Mesenchymal stem cell (in vitro differentiated cells and primary cell): ENCODE measurements around the gene TAB3.

Source experiments
- DNase-seq: peaks from one replicate; pipeline ENCODE4 v3.0.0-alpha.2; 2013
- H2AFZ ChIP-seq: one replicate; pipeline ENCODE4 v1.6.1; 2013; ENCODE audit warnings: low read depth, mild to moderate bottlenecking, control low read depth, inconsistent platforms, low read length, moderate library complexity
- H2AK5ac ChIP-seq: 2 replicates; pipeline ENCODE4 v1.6.1; 2013; ENCODE audit warnings: low read length, moderate library complexity, mild to moderate bottlenecking, inconsistent platforms; ENCODE audit not compliant: severe bottlenecking
- H2BK120ac ChIP-seq: one replicate; pipeline ENCODE4 v1.6.1; 2013; ENCODE audit warnings: low read depth, mild to moderate bottlenecking, inconsistent platforms, low read length, moderate library complexity
- H2BK12ac ChIP-seq, 2 experiments: one replicate each; pipeline ENCODE4 v1.6.1; 2013; ENCODE audit warnings: inconsistent platforms in 2 of 2, low read length in 2 of 2, mild to moderate bottlenecking in 2 of 2, moderate library complexity in 2 of 2, control low read depth in 1 of 2
- H2BK15ac ChIP-seq: one replicate; pipeline ENCODE4 v1.6.1; 2013; ENCODE audit warnings: mild to moderate bottlenecking, low read depth, inconsistent platforms; ENCODE audit not compliant: poor library complexity, severe bottlenecking
- H2BK5ac ChIP-seq: 2 replicates; pipeline ENCODE4 v1.6.1; 2013; ENCODE audit warnings: low read depth, mild to moderate bottlenecking, low read length, control low read depth, inconsistent platforms; ENCODE audit not compliant: poor library complexity, severe bottlenecking
- H3K14ac ChIP-seq, 2 experiments: one replicate each; pipeline ENCODE4 v1.6.1; 2013; ENCODE audit warnings: inconsistent platforms in 2 of 2, low read length in 2 of 2, control low read depth in 1 of 2, mild to moderate bottlenecking in 1 of 2, moderate library complexity in 1 of 2
- H3K18ac ChIP-seq, 2 experiments: one replicate each; pipeline ENCODE4 v1.6.1; 2013; ENCODE audit warnings: inconsistent platforms in 2 of 2, low read length in 2 of 2, control low read depth in 1 of 2, low read depth in 1 of 2, mild to moderate bottlenecking in 1 of 2
- H3K23ac ChIP-seq, 2 experiments: one replicate each; pipeline ENCODE4 v1.6.1; 2013; ENCODE audit warnings: inconsistent platforms in 2 of 2, low read length in 2 of 2, mild to moderate bottlenecking in 2 of 2, moderate library complexity in 2 of 2, control low read depth in 1 of 2
- H3K27ac ChIP-seq: 2 replicates; pipeline ENCODE4 v1.5.1; 2013; ENCODE audit warnings: mild to moderate bottlenecking, moderate library complexity, low read length, control low read depth, inconsistent platforms; ENCODE audit not compliant: poor library complexity, severe bottlenecking
- H3K27me3 ChIP-seq, 2 experiments: 2 replicates each; pipeline versions ENCODE4 v1.6.1 to v1.7.0; 2013; ENCODE audit warnings: low read length in 2 of 2, mild to moderate bottlenecking in 2 of 2, moderate library complexity in 2 of 2, control low read depth in 1 of 2, inconsistent platforms in 1 of 2; ENCODE audit not compliant: control insufficient read depth in 1 of 2, insufficient read depth in 1 of 2
- H3K36me3 ChIP-seq, 2 experiments: 2 replicates each; pipeline versions ENCODE4 v1.6.1 to v1.7.0; 2013; ENCODE audit warnings: low read length in 2 of 2, control low read depth in 1 of 2, inconsistent platforms in 1 of 2, low read depth in 1 of 2, mild to moderate bottlenecking in 1 of 2; ENCODE audit not compliant: insufficient read depth in 2 of 2, control insufficient read depth in 1 of 2
- H3K4ac ChIP-seq, 2 experiments: one replicate each; pipeline ENCODE4 v1.6.1; 2013; ENCODE audit warnings: inconsistent platforms in 2 of 2, low read length in 2 of 2, mild to moderate bottlenecking in 2 of 2, moderate library complexity in 2 of 2, control low read depth in 1 of 2, low read depth in 1 of 2
- H3K4me1 ChIP-seq: 2 replicates; pipeline ENCODE4 v1.6.1; 2013; ENCODE audit warnings: low read depth, low read length, control low read depth; ENCODE audit not compliant: control insufficient read depth, insufficient read depth
- H3K4me2 ChIP-seq: 2 replicates; pipeline ENCODE4 v1.6.1; 2013; ENCODE audit warnings: low read length, mild to moderate bottlenecking, inconsistent platforms; ENCODE audit not compliant: poor library complexity, severe bottlenecking
- H3K4me3 ChIP-seq, 2 experiments: 2 replicates each; pipeline versions ENCODE4 v1.5.1 to v1.7.0; 2013; ENCODE audit warnings: low read length in 2 of 2, mild to moderate bottlenecking in 2 of 2, control low read depth in 1 of 2, low read depth in 1 of 2; ENCODE audit not compliant: insufficient read depth in 1 of 2
- H3K79me1 ChIP-seq: replicated peaks from 2 replicates; pipeline ENCODE4 v1.6.1; 2013; ENCODE audit warnings: mild to moderate bottlenecking, control low read depth, low read length, inconsistent platforms; ENCODE audit not compliant: poor library complexity, severe bottlenecking
- H3K9ac ChIP-seq: 2 replicates; pipeline ENCODE4 v1.7.0; 2013; ENCODE audit warnings: mild to moderate bottlenecking, low read length, moderate library complexity
- H3K9me3 ChIP-seq: 2 replicates; pipeline ENCODE4 v1.7.0; 2013; ENCODE audit warnings: mild to moderate bottlenecking, low read length; ENCODE audit not compliant: control insufficient read depth
- H4K8ac ChIP-seq: one replicate; pipeline ENCODE4 v1.6.1; 2013; ENCODE audit warnings: inconsistent platforms, mild to moderate bottlenecking, low read length, moderate library complexity
- H4K91ac ChIP-seq: one replicate; pipeline ENCODE4 v1.6.1; 2013; ENCODE audit warnings: mild to moderate bottlenecking, low read length, inconsistent platforms
- WGBS: methylation state at CpG from one replicate; pipeline ENCODE4 v1.1.7; 2013; ENCODE audit warnings: mixed read lengths; 5-methylcytosine and 5-hydroxymethylcytosine counted together

TAB3 gene

GRCh38 chrX:30898886-30899285 lies 9.8 kb upstream of the TAB3 start:
- Histone ChIP-seq H3K18ac (no peak overlapping the region), H3K4me1 (no peaks in the 10 kb centered on the region), H3K4me3 (no peak overlapping the region), H2BK120ac (no peak overlapping the region), H3K23ac (no peak overlapping the region), H3K9ac (no peak overlapping the region), H4K8ac (no peak overlapping the region), H3K14ac (no peak overlapping the region), H3K79me1 (no peaks in the 10 kb centered on the region), H4K91ac (no peak overlapping the region), H3K4me2 (no peak overlapping the region), H2BK15ac (no peak overlapping the region), H3K4ac (no peak overlapping the region), H3K27ac (no peak overlapping the region), H2BK12ac (no peak overlapping the region), H3K9me3 (no peaks in the 10 kb centered on the region), H2BK5ac (no peak overlapping the region), H3K36me3 (no peaks in the 10 kb centered on the region), H2AFZ (no peak overlapping the region), H3K27me3 (peaks cover 0 to 4% of the 10 kb centered on the region in 2 experiments), H2AK5ac (no peak overlapping the region)
- WGBS: 100% methylated on average over 4 of the region's 5 CpGs
- no peak for DNase-seq

GRCh38 chrX:30895370-30895769 lies 6.3 kb upstream of the TAB3 start:
- WGBS: 90% methylated on average over 2 of the region's 2 CpGs
- Histone ChIP-seq H3K23ac (no peak overlapping the region), H3K27ac (no peak overlapping the region), H3K4me3 (no peak overlapping the region), H2BK5ac (no peak overlapping the region), H3K18ac (no peak overlapping the region), H2BK15ac (no peak overlapping the region), H4K8ac (no peak overlapping the region), H3K9ac (no peak overlapping the region), H3K14ac (no peak overlapping the region), H2BK12ac (no peak overlapping the region), H4K91ac (no peak overlapping the region), H3K4ac (no peak overlapping the region), H2AK5ac (no peak overlapping the region), H3K36me3 (no peaks in the 10 kb centered on the region), H3K79me1 (no peaks in the 10 kb centered on the region), H2AFZ (no peak overlapping the region), H3K4me2 (no peak overlapping the region), H3K27me3 (peaks cover 0 to 16% of the 10 kb centered on the region in 2 experiments), H2BK120ac (no peak overlapping the region), H3K9me3 (no peaks in the 10 kb centered on the region), H3K4me1 (no peaks in the 10 kb centered on the region)
- no peak for DNase-seq

- WGBS: 75% methylated on average over 3 of the region's 4 CpGs
- Histone ChIP-seq H3K4me3 (no peak overlapping the region), H4K8ac (no peak overlapping the region)
Measured at GRCh38 chrX:30893206-30893605, 4.2 kb upstream of the TAB3 start.

GRCh38 chrX:30892591-30892990 lies 3.5 kb upstream of the TAB3 start:
- Histone ChIP-seq H3K4me1 (no peaks in the 10 kb centered on the region), H3K36me3 (no peaks in the 10 kb centered on the region), H3K23ac (no peak overlapping the region), H2AFZ (no peak overlapping the region), H3K9ac (no peak overlapping the region), H3K4me2 (no peak overlapping the region), H3K9me3 (no peaks in the 10 kb centered on the region), H3K18ac (no peak overlapping the region), H3K27me3 (peaks cover 0 to 16% of the 10 kb centered on the region in 2 experiments), H2AK5ac (no peak overlapping the region), H3K27ac (no peak overlapping the region), H3K79me1 (no peaks in the 10 kb centered on the region), H2BK12ac (no peak overlapping the region), H3K14ac (no peak overlapping the region), H3K4me3 (no peak overlapping the region), H2BK15ac (no peak overlapping the region), H2BK5ac (no peak overlapping the region), H4K91ac (no peak overlapping the region), H3K4ac (no peak overlapping the region), H4K8ac (no peak overlapping the region), H2BK120ac (no peak overlapping the region)
- WGBS: no CpG with 5 or more reads among the region's 1 CpG
- DNase-seq: no peak

More at GRCh38 chrX:30893206-30893605, 4.2 kb upstream of the TAB3 start:
- H3K18ac ChIP-seq: no peak overlapping the region
- no peak overlapping the region for H2BK5ac ChIP-seq
- no peak overlapping the region for H3K4me2 ChIP-seq
- no peak overlapping the region for H3K23ac ChIP-seq
- no peaks in the 10 kb centered on the region for H3K79me1 ChIP-seq
- no peaks in the 10 kb centered on the region for H3K9me3 ChIP-seq
- H2BK15ac ChIP-seq: no peak overlapping the region
- H3K4ac ChIP-seq: no peak overlapping the region
- no peak overlapping the region for H3K27ac ChIP-seq
- no peak overlapping the region for H3K9ac ChIP-seq
- H3K14ac ChIP-seq: no peak overlapping the region
- H2BK12ac ChIP-seq: no peak overlapping the region
- DNase-seq: no peak
- no peak overlapping the region for H4K91ac ChIP-seq
- H3K4me1 ChIP-seq: no peaks in the 10 kb centered on the region
- H2AK5ac ChIP-seq: no peak overlapping the region
- H2BK120ac ChIP-seq: no peak overlapping the region
- H3K27me3 ChIP-seq: peaks cover 0 to 16% of the 10 kb centered on the region in 2 experiments
- no peaks in the 10 kb centered on the region for H3K36me3 ChIP-seq
- no peak overlapping the region for H2AFZ ChIP-seq
